Left ventricle myocardium inferior (tissue), 1 donor: ENCODE data around the gene ZNF396. TPM values are rescaled to one million over a fixed set of nuclear protein-coding genes. Genes with fewer than 3 reads are reported as not detected.

ENCODE experiments used
- DNase-seq: peaks from one replicate; pipeline ENCODE4 v3.0.0-alpha.2; 2020
- H3K27ac ChIP-seq: fragments of 200-600 bp; replicated peaks from 2 replicates; pipeline ENCODE4 v1.8.0; 2021
- H3K27me3 ChIP-seq: fragments of 200-600 bp; 2 replicates; pipeline ENCODE4 v1.8.0; 2021; ENCODE audit warnings: low read depth
- H3K36me3 ChIP-seq: fragments of 200-600 bp; 2 replicates; pipeline ENCODE4 v1.8.0; 2021
- H3K4me1 ChIP-seq: fragments of 200-600 bp; 2 replicates; pipeline ENCODE4 v1.8.0; 2021
- H3K4me3 ChIP-seq: fragments of 200-600 bp; 2 replicates; pipeline ENCODE4 v1.8.0; 2021; ENCODE audit warnings: mild to moderate bottlenecking, moderate library complexity
- H3K9me3 ChIP-seq: fragments of 200-600 bp; replicated peaks from 2 replicates; pipeline ENCODE4 v1.8.0; 2021
- CTCF ChIP-seq: fragments of 200-600 bp; IDR thresholded peaks from 2 replicates; pipeline ENCODE4 v1.8.0; 2021; ENCODE audit warnings: antibody characterized with exemption, mild to moderate bottlenecking, borderline replicate concordance
- intact Hi-C: fragments of 100-400 bp; cut with micrococcal nuclease; formaldehyde crosslinking; loops from one replicate; pipeline ENCODE4 v1.11.0; 2022
- total RNA-seq: library from RNA; stranded (reverse); fragmentation: NEBNext Ultra II Directional; extraction: Animal tissue kit (Norgen Biotek cat#: 25700); gene quantifications from one replicate; pipeline ENCODE4 v1.2.1, GENCODE V29; 2021
- donor health status: DM: no; HTN: yes; CAD: no; lungs with severe emphysema.

The ZNF396 gene
- total RNA-seq, 1 donor from 2014 or later: 0.71 TPM

- no peaks in the 10 kb centered on the region for H3K9me3 ChIP-seq
- H3K27ac ChIP-seq: peak overlapping the region; percentile 99
- H3K27me3 ChIP-seq: no peaks in the 10 kb centered on the region
- H3K4me3 ChIP-seq: peak overlapping the region; percentile 92
- intact Hi-C loops: no loop called here
- peaks cover 67% of the 10 kb centered on the region for H3K4me1 ChIP-seq
- H3K36me3 ChIP-seq: peaks cover 21% of the 10 kb centered on the region
- DNase-seq: no peak
- no peak for TF ChIP-seq CTCF
Observed at GRCh38 chr18:35343488-35343935, 33.6 kb downstream of the ZNF396 start.

DNA sequence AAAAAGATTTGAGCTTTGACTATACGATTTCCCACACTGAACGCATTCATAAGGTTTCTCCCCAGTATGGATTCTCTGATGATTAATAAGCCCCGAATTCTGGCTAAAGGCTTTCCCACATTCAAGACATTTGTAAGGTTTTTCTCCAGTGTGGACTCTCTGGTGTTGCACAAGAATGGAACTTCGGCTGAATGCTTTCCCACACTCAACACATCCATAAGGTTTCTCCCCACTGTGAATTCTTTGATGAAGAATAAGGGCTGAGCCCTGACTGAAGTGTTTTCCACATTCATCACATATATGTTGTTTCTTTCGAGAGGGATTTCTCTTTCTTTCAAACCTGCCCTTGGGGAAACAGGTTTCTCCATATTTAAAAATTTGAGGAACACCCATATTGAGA is 39.9 kb downstream of the ZNF396 start:
- H3K27ac ChIP-seq: no peak overlapping the region
- intact Hi-C loops: no loop called here
- no peaks in the 10 kb centered on the region for H3K9me3 ChIP-seq
- peaks cover 69% of the 10 kb centered on the region for H3K4me1 ChIP-seq
- H3K27me3 ChIP-seq: no peaks in the 10 kb centered on the region
- no peak for DNase-seq
- TF ChIP-seq CTCF: no peak
- H3K36me3 ChIP-seq: peaks cover 82% of the 10 kb centered on the region
- no peak overlapping the region for H3K4me3 ChIP-seq

GRCh38 chr18:35335866-35336265 is 41.3 kb downstream of the ZNF396 start:
- DNase-seq: no peak
- H3K27me3 ChIP-seq: no peaks in the 10 kb centered on the region
- no peaks in the 10 kb centered on the region for H3K9me3 ChIP-seq
- intact Hi-C loops: no loop called here
- H3K27ac ChIP-seq: no peak overlapping the region
- no peak overlapping the region for H3K4me3 ChIP-seq
- TF ChIP-seq CTCF: no peak
- peaks cover 60% of the 10 kb centered on the region for H3K4me1 ChIP-seq
- H3K36me3 ChIP-seq: peaks cover 89% of the 10 kb centered on the region

- Histone ChIP-seq H3K9me3 (no peaks in the 10 kb centered on the region), H3K36me3 (peaks cover 81% of the 10 kb centered on the region), H3K27ac (no peak overlapping the region), H3K4me1 (peaks cover 52% of the 10 kb centered on the region), H3K4me3 (no peak overlapping the region), H3K27me3 (no peaks in the 10 kb centered on the region)
- no peak for DNase-seq
- intact Hi-C loops: no loop called here
- no peak for TF ChIP-seq CTCF
Observed at GRCh38 chr18:35334821-35335220, 42.3 kb downstream of the ZNF396 start.

DNA sequence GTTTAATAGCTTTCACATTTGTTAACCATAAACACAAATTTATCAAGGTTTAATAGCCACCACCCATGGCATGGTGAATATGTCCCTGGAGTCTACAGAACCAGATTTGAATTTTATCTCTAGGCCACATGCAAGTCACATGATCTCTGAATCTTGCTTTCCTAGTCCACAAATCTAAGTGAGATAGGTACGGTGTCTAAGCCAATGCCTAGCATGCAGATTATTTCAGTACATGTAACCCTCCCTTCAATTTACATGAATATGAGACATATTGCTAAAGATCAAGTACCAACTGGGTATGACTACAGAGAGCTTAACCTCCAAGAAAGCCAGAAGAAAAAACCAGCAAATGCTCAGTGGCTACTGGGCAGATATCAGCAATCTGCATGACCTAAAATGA is 42.9 kb downstream of the ZNF396 start:
- intact Hi-C loops: no loop called here
- no peaks in the 10 kb centered on the region for H3K27me3 ChIP-seq
- no peak for DNase-seq

More for the DNA sequence above, 42.9 kb downstream of the ZNF396 start:
- H3K9me3 ChIP-seq: no peaks in the 10 kb centered on the region
- H3K27ac ChIP-seq: no peak overlapping the region
- H3K36me3 ChIP-seq: peaks cover 75% of the 10 kb centered on the region
- H3K4me1 ChIP-seq: peaks cover 46% of the 10 kb centered on the region
- H3K4me3 ChIP-seq: no peak overlapping the region
- TF ChIP-seq CTCF: no peak
